ENCODE results near the gene FAM114A1. TPM values are rescaled to one million over a fixed set of nuclear protein-coding genes. Genes with fewer than 3 reads are reported as not detected.

FAM114A1 gene
- total and polyA plus RNA-seq, 2 of the 8 experiments (the other 6 are each of a cell fraction or from before 2014, with no cell fraction given) = 9.5 to 12.0 TPM

- TF ChIP-seq RXRA (IDR thresholded peaks at IDR 0.05; ENCODE audit: insufficient read depth, low read depth, low read length) = no peak
- no peak for TF ChIP-seq EP300 (IDR thresholded peaks at IDR 0.05; ENCODE audit: borderline replicate concordance in 1 of 2, low read depth in 2 of 2, low read length in 2 of 2)
Measured at GRCh38 chr4:38837334-38837733, 30.3 kb upstream of the FAM114A1 start (continued).

Measured in H1 (cell line).